ENCODE data around the gene FGFBP2.

The FGFBP2 gene

DNA sequence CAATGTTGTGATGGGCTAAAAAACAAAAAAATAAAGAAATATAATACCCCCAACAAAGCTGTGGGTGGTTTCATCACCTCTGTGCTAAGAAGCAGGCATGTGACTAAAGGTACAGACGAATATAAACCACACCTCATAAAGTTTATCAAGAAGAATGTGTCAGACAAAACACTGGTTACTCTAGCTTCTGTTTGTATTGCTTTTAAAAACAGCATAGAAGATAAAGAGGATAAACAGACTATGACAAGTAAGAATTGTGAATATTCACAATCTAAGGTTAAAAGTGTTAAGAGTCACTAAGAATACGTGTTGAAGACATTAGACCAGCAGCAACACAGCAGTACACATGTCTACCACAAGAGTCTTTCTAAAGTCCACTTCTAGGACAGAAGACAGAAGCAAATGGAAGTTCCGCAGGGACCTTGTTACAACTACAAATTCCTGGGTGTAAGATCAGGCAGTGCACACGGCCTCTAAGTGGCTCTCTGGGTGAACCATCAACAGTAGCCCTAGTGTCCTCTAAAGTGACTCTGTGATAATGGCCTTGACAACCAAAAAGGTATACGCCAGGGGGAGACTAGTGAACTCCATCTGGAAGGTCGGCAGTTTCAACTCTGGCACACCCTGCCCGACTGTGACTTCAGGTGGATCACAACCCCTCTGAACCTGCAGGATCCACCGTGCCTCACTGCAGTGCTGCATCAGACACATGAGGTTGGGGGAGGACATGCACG is 8.3 kb upstream of the FGFBP2 start:
- no peak overlapping the region for H3K27ac ChIP-seq
- CTCF ChIA-PET, result interaction anchor here (1.3 kb wide), 1 partner anchor 89 kb away, joined by 5 read pairs; no protein-coding TSS in a partner anchor
- POLR2A ChIA-PET (ENCODE audit: low non-redundant PET), result no interaction called here
- no peak for DNase-seq (ENCODE audit: low spot score)
- TF ChIP-seq, protein P1, sequence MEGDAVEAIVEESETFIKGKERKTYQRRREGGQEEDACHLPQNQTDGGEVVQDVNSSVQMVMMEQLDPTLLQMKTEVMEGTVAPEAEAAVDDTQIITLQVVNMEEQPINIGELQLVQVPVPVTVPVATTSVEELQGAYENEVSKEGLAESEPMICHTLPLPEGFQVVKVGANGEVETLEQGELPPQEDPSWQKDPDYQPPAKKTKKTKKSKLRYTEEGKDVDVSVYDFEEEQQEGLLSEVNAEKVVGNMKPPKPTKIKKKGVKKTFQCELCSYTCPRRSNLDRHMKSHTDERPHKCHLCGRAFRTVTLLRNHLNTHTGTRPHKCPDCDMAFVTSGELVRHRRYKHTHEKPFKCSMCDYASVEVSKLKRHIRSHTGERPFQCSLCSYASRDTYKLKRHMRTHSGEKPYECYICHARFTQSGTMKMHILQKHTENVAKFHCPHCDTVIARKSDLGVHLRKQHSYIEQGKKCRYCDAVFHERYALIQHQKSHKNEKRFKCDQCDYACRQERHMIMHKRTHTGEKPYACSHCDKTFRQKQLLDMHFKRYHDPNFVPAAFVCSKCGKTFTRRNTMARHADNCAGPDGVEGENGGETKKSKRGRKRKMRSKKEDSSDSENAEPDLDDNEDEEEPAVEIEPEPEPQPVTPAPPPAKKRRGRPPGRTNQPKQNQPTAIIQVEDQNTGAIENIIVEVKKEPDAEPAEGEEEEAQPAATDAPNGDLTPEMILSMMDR (conservative IDR thresholded peaks at IDR 0.05; ENCODE audit: low read depth), result no peak

DNA sequence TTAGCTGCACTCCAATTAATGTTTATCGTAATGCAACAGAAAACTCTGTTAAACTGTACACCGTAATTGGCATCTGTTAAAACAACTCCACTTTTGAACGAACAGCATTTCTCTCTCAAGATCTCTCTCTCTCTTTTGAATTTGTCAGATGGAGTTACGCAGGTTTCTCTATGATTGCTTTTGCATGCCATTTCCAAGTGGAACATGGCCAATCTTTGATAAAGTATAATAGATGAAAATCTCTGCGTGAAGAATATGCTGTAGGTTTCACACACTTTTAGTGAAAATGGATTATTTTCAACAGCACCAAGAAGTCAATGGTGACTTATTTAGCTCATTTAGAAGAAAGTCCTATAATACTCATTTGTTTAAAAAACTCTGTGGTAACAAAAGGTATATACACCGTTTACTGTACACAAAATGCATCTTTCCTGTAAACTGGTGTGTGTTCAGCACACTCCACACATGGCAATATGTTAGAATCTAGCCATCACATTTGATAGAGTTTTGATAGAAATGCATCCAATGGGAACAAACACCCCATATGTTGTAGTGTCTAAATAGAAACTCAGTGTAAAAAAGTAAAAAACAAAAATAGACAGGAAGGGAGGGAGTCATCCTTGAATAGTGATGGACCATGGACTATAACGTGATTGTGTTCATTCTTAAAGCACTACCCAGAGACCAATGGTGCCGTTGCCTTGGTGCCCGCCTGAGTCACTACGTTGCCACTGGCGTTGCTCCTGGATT is 5.8 kb upstream of the FGFBP2 start:
- POLR2A ChIA-PET (ENCODE audit: low non-redundant PET), result no interaction called here
- no peak for DNase-seq (ENCODE audit: low spot score)
- TF ChIP-seq, protein P1 (conservative IDR thresholded peaks at IDR 0.05; ENCODE audit: low read depth), result no peak
- H3K27ac ChIP-seq, result no peak overlapping the region
- CTCF ChIA-PET, result no interaction called here

DNA sequence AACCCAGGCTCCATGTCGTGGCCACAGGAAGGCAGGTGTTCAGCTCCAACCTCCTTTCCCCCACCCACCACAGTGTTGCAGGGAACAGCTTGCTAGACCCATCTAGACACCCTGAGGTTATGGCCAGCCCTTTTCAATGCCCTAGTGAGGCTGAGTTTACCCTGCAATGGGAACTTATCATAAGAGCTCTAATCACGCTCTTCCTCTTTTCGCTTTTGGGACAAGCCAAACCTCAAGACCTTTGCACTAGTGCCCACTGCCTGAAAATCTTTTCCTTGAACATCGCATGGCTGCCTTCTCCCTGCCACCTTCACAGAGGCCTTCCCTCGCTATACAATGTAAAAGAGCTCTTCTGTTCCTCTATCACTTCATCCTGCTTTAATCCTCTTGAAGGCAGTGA is 2.4 kb upstream of the FGFBP2 start:
- TF ChIP-seq, protein P1 (conservative IDR thresholded peaks at IDR 0.05; ENCODE audit: low read depth), result no peak
- H3K27ac ChIP-seq, result no peak overlapping the region
- no peak for DNase-seq (ENCODE audit: low spot score)
- POLR2A ChIA-PET (ENCODE audit: low non-redundant PET), result no interaction called here
- CTCF ChIA-PET, result interaction anchor here (1.1 kb wide), 1 partner anchor 82 kb away, joined by 3 read pairs; no protein-coding TSS in a partner anchor

DNA sequence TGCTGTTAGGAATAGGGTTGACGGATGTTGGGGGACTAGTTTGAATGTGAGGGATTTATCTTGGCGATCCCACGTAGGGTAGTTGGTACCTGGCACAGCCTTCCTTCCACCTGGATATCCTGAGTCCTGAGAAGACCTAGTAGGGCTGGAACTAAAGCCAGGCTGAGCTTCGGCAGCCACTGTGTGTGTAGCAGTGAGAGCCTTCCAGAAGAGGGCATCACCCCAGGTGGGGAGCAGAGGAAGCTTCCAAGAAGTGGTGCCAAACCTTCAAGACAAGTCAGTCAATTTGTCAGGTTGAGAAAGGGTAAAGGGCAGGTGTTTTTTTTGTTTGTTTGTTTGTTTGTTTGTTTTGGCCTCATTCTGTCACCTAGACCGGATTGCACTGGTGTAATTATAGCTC is 1.2 kb upstream of the FGFBP2 start:
- CTCF ChIA-PET, result interaction anchor here (1.1 kb wide), 1 partner anchor 81 kb away, joined by 3 read pairs; no protein-coding TSS in a partner anchor
- no peak for DNase-seq (ENCODE audit: low spot score)
- no peak overlapping the region for H3K27ac ChIP-seq
- TF ChIP-seq, protein P1 (conservative IDR thresholded peaks at IDR 0.05; ENCODE audit: low read depth), result no peak
- POLR2A ChIA-PET (ENCODE audit: low non-redundant PET), result no interaction called here

DNA sequence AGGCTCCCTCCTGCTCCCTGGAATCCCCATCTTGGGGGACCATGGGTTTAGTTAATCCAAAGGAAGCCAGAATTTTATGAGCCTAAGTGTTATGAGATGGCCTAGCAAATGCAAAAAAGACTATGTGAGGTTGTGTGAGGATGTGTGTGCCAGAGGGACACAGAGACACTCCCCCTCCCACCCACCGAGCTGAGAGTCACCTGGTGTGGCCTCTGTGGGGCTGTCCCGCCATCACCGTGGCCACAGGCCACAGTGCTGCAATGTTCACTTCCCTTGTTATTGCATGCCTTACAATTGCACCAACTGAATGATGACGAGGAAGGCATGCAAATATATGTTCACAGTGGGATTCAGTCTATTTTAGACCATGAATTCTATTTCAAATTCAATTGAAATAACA is 601 bp upstream of the FGFBP2 start:
- ChIA-PET CTCF (no interaction called here), POLR2A (ENCODE audit: low non-redundant PET) (no interaction called here)
- TF ChIP-seq, protein P1 (conservative IDR thresholded peaks at IDR 0.05; ENCODE audit: low read depth), result no peak
- no peak overlapping the region for H3K27ac ChIP-seq
- no peak for DNase-seq (ENCODE audit: low spot score)

DNA sequence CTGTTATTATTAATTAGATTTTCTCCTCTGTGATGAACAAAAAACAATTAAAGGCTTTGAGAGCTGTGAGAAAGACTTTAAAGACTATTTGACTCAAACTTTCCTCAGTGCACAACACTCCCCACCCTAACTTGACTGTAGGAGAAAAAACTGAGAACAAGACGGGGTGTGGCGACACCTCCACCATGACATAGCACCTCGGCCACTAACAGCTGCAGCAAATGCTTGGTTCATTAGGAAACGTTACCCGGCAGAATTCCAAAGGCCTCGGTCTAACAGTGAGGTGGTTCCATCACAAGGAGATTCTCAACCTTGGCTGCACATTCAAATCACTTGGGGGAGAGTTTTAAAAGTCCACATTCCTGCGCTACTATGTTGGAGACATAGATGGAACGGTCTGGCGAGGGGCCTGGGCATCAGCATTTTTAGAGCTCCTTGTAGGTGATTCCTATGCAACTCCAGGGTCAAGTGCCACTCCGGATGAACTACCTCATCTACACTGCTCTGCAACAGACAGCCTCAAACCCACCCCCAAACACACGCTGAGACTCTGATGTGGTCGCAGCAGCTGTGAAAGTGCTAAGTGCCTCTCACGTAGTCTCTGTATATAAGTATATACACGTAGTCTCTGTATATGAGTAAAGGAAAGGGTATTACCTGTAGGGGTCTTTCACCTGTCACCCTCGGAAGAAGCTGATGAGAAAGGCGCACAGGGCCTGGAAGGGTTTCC is 1.0 kb downstream of the FGFBP2 start:
- TF ChIP-seq, protein P1 (conservative IDR thresholded peaks at IDR 0.05; ENCODE audit: low read depth), result no peak
- ChIA-PET CTCF (interaction anchor here (0.8 kb wide), 1 partner anchor 79 kb away, joined by 3 read pairs; no protein-coding TSS in a partner anchor), POLR2A (ENCODE audit: low non-redundant PET) (no interaction called here)
- no peak overlapping the region for H3K27ac ChIP-seq
- no peak for DNase-seq (ENCODE audit: low spot score)

Measured in RWPE1 (cell line).